Neuron (in vitro differentiated cells): Measurements from ENCODE around the gene PRKN.

Experiments used
- H2AFZ ChIP-seq: one replicate; pipeline ENCODE4 v1.6.1; 2013; ENCODE audit warnings: low read depth, mild to moderate bottlenecking, inconsistent platforms, low read length, moderate library complexity
- H3K27me3 ChIP-seq: one replicate; pipeline ENCODE4 v1.6.1; 2013; ENCODE audit warnings: low read length; ENCODE audit not compliant: insufficient read depth
- H3K36me3 ChIP-seq: one replicate; pipeline ENCODE4 v1.6.1; 2013; ENCODE audit warnings: low read length; ENCODE audit not compliant: insufficient read depth
- H3K4me1 ChIP-seq: one replicate; pipeline ENCODE4 v1.6.1; 2013; ENCODE audit warnings: low read length; ENCODE audit not compliant: insufficient read depth
- H3K4me3 ChIP-seq: 2 replicates; pipeline ENCODE4 v1.5.1; 2013; ENCODE audit warnings: mild to moderate bottlenecking, low read length, moderate library complexity
- H3K9me3 ChIP-seq: one replicate; pipeline ENCODE4 v1.6.1; 2013; ENCODE audit warnings: low read length

PRKN gene

GRCh38 chr6:162306616-162307015, 420.9 kb downstream of the PRKN start:
- no peak overlapping the region for H3K4me3 ChIP-seq
- no peaks in the 10 kb centered on the region for H3K36me3 ChIP-seq
- peaks cover 2% of the 10 kb centered on the region for H3K9me3 ChIP-seq
- H2AFZ ChIP-seq: no peak overlapping the region
- H3K27me3 ChIP-seq: no peaks in the 10 kb centered on the region
- no peaks in the 10 kb centered on the region for H3K4me1 ChIP-seq

GRCh38 chr6:162301128-162301527, 426.4 kb downstream of the PRKN start:
- no peaks in the 10 kb centered on the region for H3K36me3 ChIP-seq
- H3K4me1 ChIP-seq: no peaks in the 10 kb centered on the region
- H3K9me3 ChIP-seq: no peaks in the 10 kb centered on the region
- H2AFZ ChIP-seq: no peak overlapping the region
- H3K4me3 ChIP-seq: no peak overlapping the region
- H3K27me3 ChIP-seq: no peaks in the 10 kb centered on the region

- H3K9me3 ChIP-seq: no peaks in the 10 kb centered on the region
- H3K4me3 ChIP-seq: no peak overlapping the region
- H3K4me1 ChIP-seq: peaks cover 14% of the 10 kb centered on the region
- H2AFZ ChIP-seq: no peak overlapping the region
- H3K27me3 ChIP-seq: no peaks in the 10 kb centered on the region
- no peaks in the 10 kb centered on the region for H3K36me3 ChIP-seq
Measured at GRCh38 chr6:162294029-162294428, 433.5 kb downstream of the PRKN start.

GRCh38 chr6:162292915-162293314, 434.7 kb downstream of the PRKN start:
- no peaks in the 10 kb centered on the region for H3K36me3 ChIP-seq

GRCh38 chr6:162290846-162291465, 436.6 kb downstream of the PRKN start:
- no peak overlapping the region for H2AFZ ChIP-seq

More at GRCh38 chr6:162292915-162293314, 434.7 kb downstream of the PRKN start:
- no peak overlapping the region for H3K4me3 ChIP-seq
- no peaks in the 10 kb centered on the region for H3K9me3 ChIP-seq
- H2AFZ ChIP-seq: no peak overlapping the region
- H3K4me1 ChIP-seq: peaks cover 14% of the 10 kb centered on the region
- H3K27me3 ChIP-seq: no peaks in the 10 kb centered on the region

GRCh38 chr6:162289972-162290371, 437.6 kb downstream of the PRKN start:
- Histone ChIP-seq H3K4me3 (no peak overlapping the region), H3K27me3 (no peaks in the 10 kb centered on the region), H3K36me3 (no peaks in the 10 kb centered on the region), H3K4me1 (peaks cover 12% of the 10 kb centered on the region), H2AFZ (no peak overlapping the region), H3K9me3 (no peaks in the 10 kb centered on the region)

More at GRCh38 chr6:162290846-162291465, 436.6 kb downstream of the PRKN start:
- no peaks in the 10 kb centered on the region for H3K36me3 ChIP-seq
- H3K4me1 ChIP-seq: peaks cover 14% of the 10 kb centered on the region
- H3K27me3 ChIP-seq: no peaks in the 10 kb centered on the region
- H3K4me3 ChIP-seq: no peak overlapping the region
- H3K9me3 ChIP-seq: no peaks in the 10 kb centered on the region

GRCh38 chr6:162273986-162274385, 453.6 kb downstream of the PRKN start:
- no peaks in the 10 kb centered on the region for H3K9me3 ChIP-seq
- H3K4me1 ChIP-seq: no peaks in the 10 kb centered on the region
- H3K4me3 ChIP-seq: no peak overlapping the region
- H3K27me3 ChIP-seq: no peaks in the 10 kb centered on the region
- H2AFZ ChIP-seq: no peak overlapping the region
- no peaks in the 10 kb centered on the region for H3K36me3 ChIP-seq

- H3K27me3 ChIP-seq: no peaks in the 10 kb centered on the region
- H3K4me3 ChIP-seq: no peak overlapping the region
- H3K4me1 ChIP-seq: no peaks in the 10 kb centered on the region
- no peak overlapping the region for H2AFZ ChIP-seq
- no peaks in the 10 kb centered on the region for H3K36me3 ChIP-seq
- no peaks in the 10 kb centered on the region for H3K9me3 ChIP-seq
Measured at GRCh38 chr6:162271922-162272321, 455.6 kb downstream of the PRKN start.

GRCh38 chr6:162270966-162271365, 456.6 kb downstream of the PRKN start:
- H3K36me3 ChIP-seq: no peaks in the 10 kb centered on the region
- no peaks in the 10 kb centered on the region for H3K4me1 ChIP-seq
- no peak overlapping the region for H3K4me3 ChIP-seq
- H3K9me3 ChIP-seq: no peaks in the 10 kb centered on the region
- no peaks in the 10 kb centered on the region for H3K27me3 ChIP-seq
- H2AFZ ChIP-seq: no peak overlapping the region

GRCh38 chr6:162267641-162268040, 459.9 kb downstream of the PRKN start:
- no peak overlapping the region for H3K4me3 ChIP-seq
- no peaks in the 10 kb centered on the region for H3K36me3 ChIP-seq
- H3K4me1 ChIP-seq: peaks cover 4% of the 10 kb centered on the region
- H3K9me3 ChIP-seq: no peaks in the 10 kb centered on the region
- no peaks in the 10 kb centered on the region for H3K27me3 ChIP-seq
- no peak overlapping the region for H2AFZ ChIP-seq

GRCh38 chr6:162267126-162267525, 460.4 kb downstream of the PRKN start:
- Histone ChIP-seq H3K36me3 (no peaks in the 10 kb centered on the region), H3K27me3 (no peaks in the 10 kb centered on the region), H2AFZ (no peak overlapping the region), H3K4me3 (no peak overlapping the region), H3K9me3 (no peaks in the 10 kb centered on the region), H3K4me1 (peaks cover 9% of the 10 kb centered on the region)

GRCh38 chr6:162264581-162264980, 463.0 kb downstream of the PRKN start:
- H3K27me3 ChIP-seq: no peaks in the 10 kb centered on the region
- no peaks in the 10 kb centered on the region for H3K9me3 ChIP-seq
- no peak overlapping the region for H3K4me3 ChIP-seq
- H2AFZ ChIP-seq: no peak overlapping the region
- H3K36me3 ChIP-seq: no peaks in the 10 kb centered on the region
- H3K4me1 ChIP-seq: peaks cover 11% of the 10 kb centered on the region

GRCh38 chr6:162262466-162263196, 464.9 kb downstream of the PRKN start:
- H3K36me3 ChIP-seq: no peaks in the 10 kb centered on the region
- no peak overlapping the region for H2AFZ ChIP-seq
- H3K4me3 ChIP-seq: no peak overlapping the region
- peaks cover 11% of the 10 kb centered on the region for H3K4me1 ChIP-seq
- no peaks in the 10 kb centered on the region for H3K27me3 ChIP-seq
- H3K9me3 ChIP-seq: no peaks in the 10 kb centered on the region
